NCI-H1436 treated with DMSO at 0.1 percent for 48 hours (cell line): ENCODE data around the gene TBC1D10A.

Experiments
- DNase-seq: peaks from one replicate; lab custom pipeline; 2025; lab: John Stamatoyannopoulos, UW

The TBC1D10A gene

GRCh38 chr22:30326706-30327362 is at the start of gene TBC1D10A:
TSS of gene TBC1D10A (minus strand) at chr22:30326941. CDS start at chr22:30326881, 60 bp downstream.
- DNase-seq, result peak; percentile 47

- DNase-seq, result no peak
Measured at GRCh38 chr22:30375312-30375849, 48.6 kb upstream of the TBC1D10A start.

- no peak for DNase-seq
Measured at GRCh38 chr22:30373331-30374325, 46.9 kb upstream of the TBC1D10A start.

- no peak for DNase-seq
Measured at GRCh38 chr22:30372915-30373314, 46.2 kb upstream of the TBC1D10A start.

GRCh38 chr22:30371981-30372380 is 45.2 kb upstream of the TBC1D10A start:
- no peak for DNase-seq

- DNase-seq, result no peak
Measured at GRCh38 chr22:30371321-30371720, 44.6 kb upstream of the TBC1D10A start.

- no peak for DNase-seq
Measured at GRCh38 chr22:30370641-30371230, 44.0 kb upstream of the TBC1D10A start.

GRCh38 chr22:30368420-30368819 is 41.7 kb upstream of the TBC1D10A start:
- DNase-seq, result no peak

- no peak for DNase-seq
Measured at GRCh38 chr22:30365891-30366290, 39.1 kb upstream of the TBC1D10A start.

GRCh38 chr22:30362651-30363281 is 36.0 kb upstream of the TBC1D10A start:
- DNase-seq, result no peak

- no peak for DNase-seq
Measured at GRCh38 chr22:30361916-30362650, 35.3 kb upstream of the TBC1D10A start.

- no peak for DNase-seq
Measured at GRCh38 chr22:30358541-30358940, 31.8 kb upstream of the TBC1D10A start.

GRCh38 chr22:30357650-30358215 is 31.0 kb upstream of the TBC1D10A start:
- no peak for DNase-seq

- DNase-seq, result no peak
Measured at GRCh38 chr22:30357236-30357570, 30.5 kb upstream of the TBC1D10A start.

- peak; percentile 24 for DNase-seq
Measured at GRCh38 chr22:30356449-30357235, 29.9 kb upstream of the TBC1D10A start, which contains the start of the genes CCDC157 and SF3A1. TSS of gene CCDC157 (plus strand) at chr22:30357007. CDS start at chr22:30366001, 8,994 bp downstream. TSS of gene SF3A1 (minus strand) at chr22:30356894. CDS start at chr22:30356792, 102 bp downstream.

GRCh38 chr22:30354644-30355043 is 27.9 kb upstream of the TBC1D10A start:
- DNase-seq, result no peak

- no peak for DNase-seq
Measured at GRCh38 chr22:30351226-30351625, 24.5 kb upstream of the TBC1D10A start.

GRCh38 chr22:30348809-30349208 is 22.1 kb upstream of the TBC1D10A start:
- no peak for DNase-seq

GRCh38 chr22:30348404-30348803 is 21.7 kb upstream of the TBC1D10A start:
- DNase-seq, result no peak
